22Rv1 (cell line): ENCODE results near the gene CRISP1.

Experiments used
- CTCF ChIP-seq: fragments of 450-650 bp; IDR thresholded peaks from 2 replicates; pipeline ENCODE4 v1.5.1; 2017; ENCODE audit warnings: mild to moderate bottlenecking
- ZFX ChIP-seq: fragments of 450-650 bp; IDR thresholded peaks from 2 replicates; pipeline ENCODE4 v1.6.1; 2017; ENCODE audit warnings: antibody characterized with exemption, borderline replicate concordance

GRCh38 chr6:49915035-49915434 is 48.7 kb upstream of the CRISP1 start:
- TF ChIP-seq CTCF, result no peak
- TF ChIP-seq ZFX, result no peak
